ENCODE data around the gene CELA3A. TPM values are rescaled to one million over a fixed set of nuclear protein-coding genes. Genes with fewer than 3 reads are reported as not detected.
A peak's percentile ranks its signal among the peaks of the same experiment; 100 is the strongest.

The CELA3A gene
- total RNA-seq, 4 donors from 2014 or later = not detected

- peaks cover 50 to 58% (median 58%) of the 10 kb centered on the region in 4 donors for H3K4me1 ChIP-seq
- intact Hi-C loops (cut with DNase I) = loop anchor here (2.0 kb wide), 1 partner anchor 29 kb away; no protein-coding TSS in a partner anchor
- TF ChIP-seq POLR2AphosphoS5 (IDR thresholded peaks at IDR 0.05) = no peak
- TF ChIP-seq CTCF (IDR thresholded peaks at IDR 0.05) = no peak
- no peak for TF ChIP-seq POLR2A (IDR thresholded peaks at IDR 0.05; ENCODE audit: low read depth)
- TF ChIP-seq EP300 (IDR thresholded peaks at IDR 0.05) = no peak
- no peak for DNase-seq (ENCODE audit: extremely low spot score)
- H3K27ac ChIP-seq (replicated peaks in 1 of 4) = peak overlapping the region; percentile 99 to 100 (median 100)
- WGBS = 45% methylated on average over 19 of the region's 19 CpGs
- no peaks in the 10 kb centered on the region for H3K9me3 ChIP-seq
- peak overlapping the region; percentile 77 to 100 (median 96) for H3K4me3 ChIP-seq
- H3K27me3 ChIP-seq = no peaks in the 10 kb centered on the region
- H3K36me3 ChIP-seq = peaks cover 0 to 14% (median 4%) of the 10 kb centered on the region in 4 donors
These were observed 52.7 kb downstream of the CELA3A start for GRCh38 chr1:22053861-22054770.

- Histone ChIP-seq H3K27me3 (no peaks in the 10 kb centered on the region), H3K36me3 (peaks cover 0 to 14% (median 4%) of the 10 kb centered on the region in 4 donors), H3K27ac (replicated peaks in 1 of 4) (peak overlapping the region; percentile 10 to 55 (median 22)), H3K4me1 (peaks cover 64 to 72% (median 70%) of the 10 kb centered on the region in 4 donors), H3K4me3 (peak overlapping the region in 2 of 4 donors; percentile 19 to 23), H3K9me3 (no peaks in the 10 kb centered on the region)
- intact Hi-C loops (cut with DNase I) = no loop called here
- DNase-seq (ENCODE audit: extremely low spot score) = no peak
- TF ChIP-seq CTCF (IDR thresholded peaks at IDR 0.05) (no peak), POLR2AphosphoS5 (IDR thresholded peaks at IDR 0.05) (no peak), EP300 (IDR thresholded peaks at IDR 0.05) (no peak), POLR2A (IDR thresholded peaks at IDR 0.05; ENCODE audit: low read depth) (no peak)
- WGBS = 59% methylated on average over 6 of the region's 6 CpGs
These were observed 54.0 kb downstream of the CELA3A start for GRCh38 chr1:22055463-22055862.

GRCh38 chr1:22056043-22056442 is 54.6 kb downstream of the CELA3A start:
- peaks cover 0 to 14% (median 4%) of the 10 kb centered on the region in 4 donors for H3K36me3 ChIP-seq
- no peaks in the 10 kb centered on the region for H3K27me3 ChIP-seq
- 21% methylated on average over 1 of the region's 1 CpG for WGBS
- no peaks in the 10 kb centered on the region for H3K9me3 ChIP-seq
- peak overlapping the region in 2 of 4 donors; percentile 9 to 23 for H3K4me3 ChIP-seq
- H3K27ac ChIP-seq (replicated peaks in 1 of 4) = peak overlapping the region in 3 of 4 donors; percentile 10 to 55 (median 24)
- peaks cover 68 to 77% (median 74%) of the 10 kb centered on the region in 4 donors for H3K4me1 ChIP-seq
- no peak for DNase-seq (ENCODE audit: extremely low spot score)
- intact Hi-C loops (cut with DNase I) = no loop called here
- no peak for TF ChIP-seq EP300 (IDR thresholded peaks at IDR 0.05)
- TF ChIP-seq POLR2AphosphoS5 (IDR thresholded peaks at IDR 0.05) = no peak
- no peak for TF ChIP-seq POLR2A (IDR thresholded peaks at IDR 0.05; ENCODE audit: low read depth)
- no peak for TF ChIP-seq CTCF (IDR thresholded peaks at IDR 0.05)

- intact Hi-C loops (cut with DNase I) = no loop called here
- WGBS = 44% methylated on average over 2 of the region's 2 CpGs
These were observed 55.5 kb downstream of the CELA3A start for GRCh38 chr1:22056936-22057335.

More at GRCh38 chr1:22056936-22057335, 55.5 kb downstream of the CELA3A start:
- Histone ChIP-seq H3K27me3 (no peaks in the 10 kb centered on the region), H3K9me3 (no peaks in the 10 kb centered on the region), H3K4me3 (no peak overlapping the region), H3K4me1 (peaks cover 77 to 86% (median 82%) of the 10 kb centered on the region in 4 donors), H3K27ac (replicated peaks in 1 of 4) (peak overlapping the region in 3 of 4 donors; percentile 24 to 55 (median 26)), H3K36me3 (peaks cover 0 to 14% (median 4%) of the 10 kb centered on the region in 4 donors)
- no peak for TF ChIP-seq EP300 (IDR thresholded peaks at IDR 0.05)
- no peak for TF ChIP-seq POLR2AphosphoS5 (IDR thresholded peaks at IDR 0.05)
- no peak for TF ChIP-seq POLR2A (IDR thresholded peaks at IDR 0.05; ENCODE audit: low read depth)
- TF ChIP-seq CTCF (IDR thresholded peaks at IDR 0.05) = no peak
- no peak for DNase-seq (ENCODE audit: extremely low spot score)

Data from esophagus muscularis mucosa (tissue), 4 donors.